ENCODE measurements around the gene MRGPRG. TPM values are rescaled to one million over a fixed set of nuclear protein-coding genes. Genes with fewer than 3 reads are reported as not detected.

MRGPRG gene
- total RNA-seq, 2 experiments from 2014 or later, result not detected

DNA sequence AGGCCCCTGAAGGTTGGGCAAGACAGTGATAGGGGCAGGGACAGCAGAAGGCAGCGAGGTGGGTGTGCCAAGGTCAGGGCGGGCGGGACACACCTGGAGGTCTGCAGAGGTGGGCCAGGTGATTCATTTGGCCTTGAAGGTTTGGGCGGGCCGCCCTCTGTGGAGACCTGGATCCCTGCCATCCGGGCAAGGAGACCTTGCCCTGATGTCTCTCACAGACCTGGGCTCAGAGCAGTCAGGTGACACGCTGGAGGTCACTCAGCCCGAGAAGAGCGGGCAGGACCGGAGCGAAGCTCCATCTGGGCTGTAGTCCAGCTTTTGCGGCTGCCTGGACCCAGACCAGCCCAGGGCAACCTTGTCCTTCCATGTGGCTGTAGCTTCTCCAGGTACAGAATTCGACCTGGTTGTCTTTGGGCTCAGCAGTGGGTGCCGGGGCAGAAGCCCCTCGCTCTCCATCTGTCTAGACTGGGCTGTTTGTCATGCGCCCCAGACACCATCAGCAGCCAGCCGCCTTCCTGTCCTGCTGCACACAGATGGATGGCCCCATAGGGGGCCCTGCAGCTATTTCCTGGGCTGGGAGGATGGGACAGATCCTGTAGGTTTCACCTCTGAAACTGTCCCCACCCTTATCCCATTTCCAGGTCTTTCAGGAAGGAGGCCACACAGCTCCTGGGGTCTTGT is 3.1 kb downstream of the MRGPRG start:
- H3K4me2 ChIP-seq (ENCODE audit: low read length), result no peak overlapping the region
- BruUV-seq (replicated peaks), result no TSS peak
- no peaks in the 10 kb centered on the region for H3K36me3 ChIP-seq (ENCODE audit: insufficient read depth, low read length)
- H3K79me2 ChIP-seq (ENCODE audit: insufficient read depth, low read depth, low read length), result no peaks in the 10 kb centered on the region
- no peak overlapping the region for H3K4me3 ChIP-seq (ENCODE audit: low read depth, low read length, poor library complexity, severe bottlenecking)
- H3K9me2 ChIP-seq (ENCODE audit: insufficient read depth, low read length), result no peaks in the 10 kb centered on the region
- H3K4me1 ChIP-seq (ENCODE audit: insufficient read depth, low read length, poor library complexity, severe bottlenecking), result no peaks in the 10 kb centered on the region
- TF ChIP-seq, protein P1, sequence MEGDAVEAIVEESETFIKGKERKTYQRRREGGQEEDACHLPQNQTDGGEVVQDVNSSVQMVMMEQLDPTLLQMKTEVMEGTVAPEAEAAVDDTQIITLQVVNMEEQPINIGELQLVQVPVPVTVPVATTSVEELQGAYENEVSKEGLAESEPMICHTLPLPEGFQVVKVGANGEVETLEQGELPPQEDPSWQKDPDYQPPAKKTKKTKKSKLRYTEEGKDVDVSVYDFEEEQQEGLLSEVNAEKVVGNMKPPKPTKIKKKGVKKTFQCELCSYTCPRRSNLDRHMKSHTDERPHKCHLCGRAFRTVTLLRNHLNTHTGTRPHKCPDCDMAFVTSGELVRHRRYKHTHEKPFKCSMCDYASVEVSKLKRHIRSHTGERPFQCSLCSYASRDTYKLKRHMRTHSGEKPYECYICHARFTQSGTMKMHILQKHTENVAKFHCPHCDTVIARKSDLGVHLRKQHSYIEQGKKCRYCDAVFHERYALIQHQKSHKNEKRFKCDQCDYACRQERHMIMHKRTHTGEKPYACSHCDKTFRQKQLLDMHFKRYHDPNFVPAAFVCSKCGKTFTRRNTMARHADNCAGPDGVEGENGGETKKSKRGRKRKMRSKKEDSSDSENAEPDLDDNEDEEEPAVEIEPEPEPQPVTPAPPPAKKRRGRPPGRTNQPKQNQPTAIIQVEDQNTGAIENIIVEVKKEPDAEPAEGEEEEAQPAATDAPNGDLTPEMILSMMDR (conservative IDR thresholded peaks at IDR 0.05; ENCODE audit: low read length), result no peak
- no peak for TF ChIP-seq EZH2phosphoT487 (IDR thresholded peaks at IDR 0.05; ENCODE audit: borderline replicate concordance, low read depth, low read length)
- CTCF ChIA-PET (ENCODE audit: unreplicated experiment), result no interaction called here
- no peak for DNase-seq (ENCODE audit: low spot score)
- POLR2A ChIA-PET, result no interaction called here
- no peak overlapping the region for H2AFZ ChIP-seq (ENCODE audit: low read length)
- H3K9me3 ChIP-seq (ENCODE audit: low read length), result no peaks in the 10 kb centered on the region
- intact Hi-C loops (cut with micrococcal nuclease; ENCODE audit: unreplicated experiment), result loop anchor here (2.0 kb wide), 1 partner anchor 193 kb away; no protein-coding TSS in a partner anchor
- H4K20me1 ChIP-seq (ENCODE audit: insufficient read depth, low read length), result no peaks in the 10 kb centered on the region
- H3K27ac ChIP-seq (ENCODE audit: low read depth, low read length, poor library complexity, severe bottlenecking), result no peak overlapping the region

DNA sequence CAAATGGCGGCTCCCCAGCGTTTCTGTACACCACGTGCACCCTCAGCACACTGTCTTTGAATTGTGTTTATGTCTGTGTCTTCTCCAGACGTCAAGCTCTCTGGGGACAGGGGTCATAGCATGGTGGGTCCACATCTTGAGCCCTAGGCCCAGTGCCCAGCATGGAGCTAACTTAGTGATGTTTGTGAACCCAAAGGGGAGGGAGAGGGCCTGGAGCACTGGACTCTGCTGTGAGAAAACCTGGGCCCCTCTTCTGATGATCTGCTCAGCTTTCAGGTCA is 4.3 kb downstream of the MRGPRG start:
- TF ChIP-seq EZH2phosphoT487 (IDR thresholded peaks at IDR 0.05; ENCODE audit: borderline replicate concordance, low read depth, low read length), result no peak
- TF ChIP-seq, protein P1 (conservative IDR thresholded peaks at IDR 0.05; ENCODE audit: low read length), result no peak
- no TSS peak for BruUV-seq (replicated peaks)
- H3K4me2 ChIP-seq (ENCODE audit: low read length), result no peak overlapping the region
- ChIA-PET CTCF (ENCODE audit: unreplicated experiment) (no interaction called here), POLR2A (no interaction called here)
- intact Hi-C loops (cut with micrococcal nuclease; ENCODE audit: unreplicated experiment), result no loop called here
- no peak overlapping the region for H2AFZ ChIP-seq (ENCODE audit: low read length)
- no peaks in the 10 kb centered on the region for H3K9me3 ChIP-seq (ENCODE audit: low read length)
- H3K79me2 ChIP-seq (ENCODE audit: insufficient read depth, low read depth, low read length), result no peaks in the 10 kb centered on the region
- no peaks in the 10 kb centered on the region for H4K20me1 ChIP-seq (ENCODE audit: insufficient read depth, low read length)
- no peak for DNase-seq (ENCODE audit: low spot score)
- no peak overlapping the region for H3K4me3 ChIP-seq (ENCODE audit: low read depth, low read length, poor library complexity, severe bottlenecking)
- no peaks in the 10 kb centered on the region for H3K36me3 ChIP-seq (ENCODE audit: insufficient read depth, low read length)
- H3K4me1 ChIP-seq (ENCODE audit: insufficient read depth, low read length, poor library complexity, severe bottlenecking), result no peaks in the 10 kb centered on the region
- no peaks in the 10 kb centered on the region for H3K9me2 ChIP-seq (ENCODE audit: insufficient read depth, low read length)
- H3K27ac ChIP-seq (ENCODE audit: low read depth, low read length, poor library complexity, severe bottlenecking), result no peak overlapping the region

DNA sequence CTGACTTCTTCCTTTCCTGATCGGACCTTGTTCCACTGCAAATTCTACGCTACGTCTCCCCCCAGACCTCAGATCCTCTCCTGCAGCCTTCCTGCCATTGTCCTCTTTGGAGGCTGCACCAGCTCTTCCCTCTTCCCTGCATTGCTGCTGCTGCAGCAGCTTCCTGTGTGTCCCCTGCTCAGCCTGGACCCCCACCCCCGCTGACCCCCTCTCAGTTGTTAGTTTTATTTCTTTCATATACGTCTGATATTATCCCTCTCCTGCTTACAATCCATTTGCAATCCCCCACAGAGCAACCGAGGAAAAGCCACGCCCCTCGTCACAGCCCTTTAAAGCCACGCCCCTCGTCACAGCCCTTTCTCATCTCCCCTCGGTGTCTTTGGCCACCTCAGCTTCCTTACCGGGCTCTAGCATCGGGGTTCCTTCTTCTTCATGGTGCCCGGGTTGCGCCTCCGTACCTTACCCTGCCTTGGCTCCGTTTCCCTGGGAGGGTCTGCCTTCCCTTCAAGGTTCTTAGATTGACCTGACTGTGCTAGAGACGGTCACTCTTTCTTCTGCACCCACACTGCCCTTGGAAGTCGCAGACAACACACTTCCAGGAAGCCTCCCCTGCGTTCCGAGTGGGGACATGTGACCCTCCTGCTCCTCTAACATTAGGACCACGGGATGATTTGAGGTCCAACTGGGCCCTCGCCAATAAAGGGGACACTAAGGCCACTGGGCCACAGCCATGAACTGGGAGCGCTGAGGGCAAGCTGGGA is 4.8 kb downstream of the MRGPRG start:
- no TSS peak for BruUV-seq (replicated peaks)

More for the DNA sequence above, 4.8 kb downstream of the MRGPRG start:
- TF ChIP-seq, protein P1 (conservative IDR thresholded peaks at IDR 0.05; ENCODE audit: low read length), result no peak
- TF ChIP-seq EZH2phosphoT487 (IDR thresholded peaks at IDR 0.05; ENCODE audit: borderline replicate concordance, low read depth, low read length), result no peak
- Histone ChIP-seq H3K4me3 (ENCODE audit: low read depth, low read length, poor library complexity, severe bottlenecking) (no peak overlapping the region), H3K9me2 (ENCODE audit: insufficient read depth, low read length) (no peaks in the 10 kb centered on the region), H4K20me1 (ENCODE audit: insufficient read depth, low read length) (no peaks in the 10 kb centered on the region), H3K79me2 (ENCODE audit: insufficient read depth, low read depth, low read length) (no peaks in the 10 kb centered on the region), H3K27ac (ENCODE audit: low read depth, low read length, poor library complexity, severe bottlenecking) (no peak overlapping the region), H3K36me3 (ENCODE audit: insufficient read depth, low read length) (no peaks in the 10 kb centered on the region), H3K9me3 (ENCODE audit: low read length) (no peaks in the 10 kb centered on the region), H2AFZ (ENCODE audit: low read length) (no peak overlapping the region), H3K4me1 (ENCODE audit: insufficient read depth, low read length, poor library complexity, severe bottlenecking) (no peaks in the 10 kb centered on the region), H3K4me2 (ENCODE audit: low read length) (no peak overlapping the region)
- ChIA-PET POLR2A (no interaction called here), CTCF (ENCODE audit: unreplicated experiment) (no interaction called here)
- no peak for DNase-seq (ENCODE audit: low spot score)
- intact Hi-C loops (cut with micrococcal nuclease; ENCODE audit: unreplicated experiment), result no loop called here
